HG02885 (cell line): ENCODE measurements around the gene ORC6.
"Not testable (repeated sequence)": the region's sequence is repeated elsewhere in the genome, so short reads cannot be mapped to it uniquely, and the experiment has no call there.

ENCODE experiments used
- ATAC-seq: cut with Tn5 transposase; IDR thresholded peaks from one replicate; pipeline ENCODE4 v1.9.1; 2021; ENCODE audit warnings: mild to moderate bottlenecking; ENCODE audit not compliant: unreplicated experiment, poor library complexity

ORC6 gene

GRCh38 chr16:46689365-46690280 lies at the start of gene ORC6:
Gene ORC6 (plus strand): TSS chr16:46689659. CDS start chr16:46689706, 47 bp downstream.
- peak; percentile 72 for ATAC-seq

GRCh38 chr16:46648656-46649055 lies 40.8 kb upstream of the ORC6 start:
- ATAC-seq: no peak

GRCh38 chr16:46649588-46650253 lies 39.7 kb upstream of the ORC6 start:
- no peak for ATAC-seq

- ATAC-seq: no peak
Observed at GRCh38 chr16:46650254-46650623, 39.2 kb upstream of the ORC6 start.

GRCh38 chr16:46651305-46651704 lies 38.2 kb upstream of the ORC6 start:
- ATAC-seq: no peak

GRCh38 chr16:46658925-46659324 lies 30.5 kb upstream of the ORC6 start:
- peak; percentile 96 for ATAC-seq

GRCh38 chr16:46662123-46662522 lies 27.3 kb upstream of the ORC6 start:
- ATAC-seq: no peak

GRCh38 chr16:46673320-46674013 lies 16.0 kb upstream of the ORC6 start:
- peak; percentile 90 for ATAC-seq

- not testable (repeated sequence) for ATAC-seq
Observed at GRCh38 chr16:46677943-46678342, 11.5 kb upstream of the ORC6 start.

- not testable (repeated sequence) for ATAC-seq
Observed at GRCh38 chr16:46681867-46682266, 7.6 kb upstream of the ORC6 start.

GRCh38 chr16:46686815-46687473 lies 2.5 kb upstream of the ORC6 start:
- no peak for ATAC-seq

- no peak for ATAC-seq
Observed at GRCh38 chr16:46687486-46687885, 2.0 kb upstream of the ORC6 start.

- no peak for ATAC-seq
Observed at GRCh38 chr16:46688101-46688653, 1.3 kb upstream of the ORC6 start.

- peak; percentile 84 for ATAC-seq
Observed at GRCh38 chr16:46688654-46689364, 650 bp upstream of the ORC6 start, which contains the start of gene VPS35. Gene VPS35 (minus strand): TSS chr16:46689178. CDS start chr16:46689133, 45 bp downstream.

GRCh38 chr16:46690281-46691178 lies 1.1 kb downstream of the ORC6 start:
- ATAC-seq: no peak

- no peak for ATAC-seq
Observed at GRCh38 chr16:46691726-46692125, 2.3 kb downstream of the ORC6 start.

- no peak for ATAC-seq
Observed at GRCh38 chr16:46693598-46693997, 4.1 kb downstream of the ORC6 start.

- no peak for ATAC-seq
Observed at GRCh38 chr16:46695937-46696336, 6.5 kb downstream of the ORC6 start.
